AG10803 (cell line): Measurements from ENCODE around the gene WFDC5.
"Not testable (repeated sequence)": the region's sequence is repeated elsewhere in the genome, so short reads cannot be mapped to it uniquely, and the experiment has no call there.

ENCODE experiments used
- DNase-seq: peaks from one replicate; pipeline ENCODE4 v3.0.0; 2010; ENCODE audit warnings: low read depth
- H3K4me3 ChIP-seq: 2 replicates; pipeline ENCODE4 v1.5.1; 2011; ENCODE audit warnings: mild to moderate bottlenecking, low read length, control low read depth
- CTCF ChIP-seq: conservative IDR thresholded peaks from 2 replicates; pipeline ENCODE4 v1.5.1; 2011; ENCODE audit warnings: mild to moderate bottlenecking, low read length, control low read depth, inconsistent platforms

Gene WFDC5, protein sequence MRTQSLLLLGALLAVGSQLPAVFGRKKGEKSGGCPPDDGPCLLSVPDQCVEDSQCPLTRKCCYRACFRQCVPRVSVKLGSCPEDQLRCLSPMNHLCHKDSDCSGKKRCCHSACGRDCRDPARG

GRCh38 chr20:45114465-45115385 lies at the start of gene WFDC5:
Gene WFDC5 (minus strand): TSS chr20:45115174. CDS start chr20:45115083, 91 bp downstream.
- no peak for TF ChIP-seq CTCF
- H3K4me3 ChIP-seq, result no peak within 1 kb of the TSS
- DNase-seq, result no peak

- TF ChIP-seq CTCF, result no peak
- H3K4me3 ChIP-seq, result no peak overlapping the region
- DNase-seq, result no peak
These were observed 48.3 kb upstream of the WFDC5 start for GRCh38 chr20:45163083-45163803.

DNA sequence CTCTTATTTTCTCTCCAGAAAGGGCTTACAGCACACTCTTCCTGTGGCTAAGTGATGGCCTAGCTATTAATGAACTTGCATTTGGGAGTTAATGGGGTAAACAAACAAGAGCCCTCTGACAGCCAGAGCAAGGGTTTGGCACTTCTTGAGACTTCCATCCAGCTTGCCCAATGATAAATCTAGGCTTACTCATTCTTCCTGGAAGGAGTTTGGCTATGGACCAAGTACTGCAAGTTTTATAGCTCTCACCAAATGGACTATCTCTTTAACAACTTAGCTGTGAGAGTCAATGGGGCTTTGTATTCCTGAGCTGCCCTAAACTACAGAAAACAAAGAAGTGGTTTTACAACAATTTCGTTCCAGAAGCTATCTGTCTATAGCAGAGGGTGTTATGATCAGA lies 43.0 kb upstream of the WFDC5 start:
- no peak for TF ChIP-seq CTCF
- no peak overlapping the region for H3K4me3 ChIP-seq
- peak; percentile 77 for DNase-seq

GRCh38 chr20:45156713-45157112 lies 41.7 kb upstream of the WFDC5 start:
- TF ChIP-seq CTCF, result no peak
- DNase-seq, result no peak
- no peak overlapping the region for H3K4me3 ChIP-seq

- DNase-seq, result not testable (repeated sequence)
These were observed 39.8 kb upstream of the WFDC5 start for GRCh38 chr20:45154794-45155193.

GRCh38 chr20:45154183-45154582 lies 39.2 kb upstream of the WFDC5 start:
- TF ChIP-seq CTCF, result no peak; the same call in 1 of the 2 replicates
- H3K4me3 ChIP-seq, result no peak overlapping the region
- DNase-seq, result no peak

More at GRCh38 chr20:45154794-45155193, 39.8 kb upstream of the WFDC5 start:
- H3K4me3 ChIP-seq, result not testable (repeated sequence)

DNA sequence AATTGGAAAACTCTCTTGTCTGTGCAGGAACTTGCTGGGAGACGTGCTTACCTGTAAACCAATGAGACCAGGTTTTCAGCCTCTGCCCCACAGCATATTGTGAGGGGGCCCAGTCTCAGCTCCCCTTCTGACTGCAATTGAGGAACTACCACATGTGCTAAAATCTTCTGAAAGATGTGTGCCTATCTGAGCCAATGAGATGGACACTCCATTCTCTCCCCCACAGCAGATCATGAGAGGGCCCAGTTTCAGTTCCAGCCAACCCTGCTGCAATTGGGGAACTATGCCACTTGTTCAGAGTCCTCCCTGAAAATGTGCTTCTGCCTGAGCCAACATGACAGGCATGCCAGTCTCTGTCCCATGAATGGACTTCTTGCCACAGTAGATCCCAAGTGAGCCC lies 38.8 kb upstream of the WFDC5 start:
- TF ChIP-seq CTCF, result no peak
- no peak for DNase-seq

More for the DNA sequence above, 38.8 kb upstream of the WFDC5 start:
- H3K4me3 ChIP-seq, result no peak overlapping the region
